Activated T-helper 1 cell treated with anti-CD3 and anti-CD28 coated beads, Interleukin-12 subunit alpha, Interleukin-12 subunit beta, Interleukin-2, Interleukin-4 antibody, amounts not matched to agents 30 ng/mL and 10 ng/mL and 1 ng/mL, durations not matched to agents 14 hours and 24 hours and 36 hours (primary cell): Measurements from ENCODE around the gene LCTL. TPM values are rescaled to one million over a fixed set of nuclear protein-coding genes. Genes with fewer than 3 reads are reported as not detected.
"Not testable (repeated sequence)": the region's sequence is repeated elsewhere in the genome, so short reads cannot be mapped to it uniquely, and the experiment has no call there.

Experiments
- DNase-seq: peaks from one replicate; pipeline ENCODE4 v3.0.0; 2021; ENCODE audit warnings: low spot score
- H3K27ac Mint-ChIP-seq: one replicate; pipeline ENCODE4 v1.8.0; 2021; ENCODE audit warnings: mild to moderate bottlenecking, mixed read lengths
- H3K27me3 Mint-ChIP-seq: one replicate; pipeline ENCODE4 v1.8.0; 2022; ENCODE audit warnings: mild to moderate bottlenecking, moderate library complexity, mixed read lengths; ENCODE audit not compliant: insufficient read depth
- H3K36me3 Mint-ChIP-seq: one replicate; pipeline ENCODE4 v1.8.0; 2021; ENCODE audit warnings: low read depth, mixed read lengths
- H3K4me1 Mint-ChIP-seq: one replicate; pipeline ENCODE4 v1.8.0; 2021; ENCODE audit warnings: low read depth, mixed read lengths
- H3K4me3 Mint-ChIP-seq: one replicate; pipeline ENCODE4 v1.8.0; 2021; ENCODE audit warnings: mild to moderate bottlenecking, moderate library complexity, mixed read lengths
- H3K9me3 Mint-ChIP-seq: one replicate; pipeline ENCODE4 v1.8.0; 2021; ENCODE audit warnings: mixed read lengths
- intact Hi-C: fragments of 100-400 bp; cut with micrococcal nuclease; formaldehyde crosslinking; loops from one replicate; pipeline ENCODE4 v1.15.1; 2024
- total RNA-seq: library from RNA; stranded (reverse); gene quantifications from 2 replicates; pipeline ENCODE4 v1.2.3, GENCODE V29; 2022

LCTL gene
- total RNA-seq, 1 donor from 2014 or later, result not detected

- H3K27me3 Mint-ChIP-seq, result peaks cover 4% of the 10 kb centered on the region
- H3K9me3 Mint-ChIP-seq, result no peaks in the 10 kb centered on the region
- H3K4me1 Mint-ChIP-seq, result peaks cover 8% of the 10 kb centered on the region
- H3K36me3 Mint-ChIP-seq, result no peaks in the 10 kb centered on the region
- intact Hi-C loops, result loop anchor here (5.0 kb wide), 1 partner anchor 173 kb away; no protein-coding TSS in a partner anchor
- no peak overlapping the region for H3K27ac Mint-ChIP-seq
- no peak for DNase-seq
- no peak overlapping the region for H3K4me3 Mint-ChIP-seq
Observed at GRCh38 chr15:66599536-66600239, 33.9 kb upstream of the LCTL start.

GRCh38 chr15:66598095-66598815 is 32.5 kb upstream of the LCTL start:
- Mint-ChIP-seq H3K4me3 (no peak overlapping the region), H3K9me3 (no peaks in the 10 kb centered on the region), H3K4me1 (peaks cover 8% of the 10 kb centered on the region), H3K36me3 (no peaks in the 10 kb centered on the region), H3K27ac (no peak overlapping the region), H3K27me3 (peaks cover 4% of the 10 kb centered on the region)
- no peak for DNase-seq
- intact Hi-C loops, result no loop called here

GRCh38 chr15:66595931-66596545 is 30.2 kb upstream of the LCTL start:
- H3K27me3 Mint-ChIP-seq, result peaks cover 2% of the 10 kb centered on the region
- H3K4me3 Mint-ChIP-seq, result no peak overlapping the region
- DNase-seq, result no peak
- intact Hi-C loops, result no loop called here
- no peaks in the 10 kb centered on the region for H3K36me3 Mint-ChIP-seq
- no peak overlapping the region for H3K27ac Mint-ChIP-seq
- H3K9me3 Mint-ChIP-seq, result no peaks in the 10 kb centered on the region
- H3K4me1 Mint-ChIP-seq, result peaks cover 8% of the 10 kb centered on the region

- Mint-ChIP-seq H3K9me3 (no peaks in the 10 kb centered on the region), H3K4me3 (no peak overlapping the region), H3K27ac (no peak overlapping the region), H3K4me1 (peaks cover 8% of the 10 kb centered on the region), H3K36me3 (no peaks in the 10 kb centered on the region), H3K27me3 (peaks cover 2% of the 10 kb centered on the region)
- intact Hi-C loops, result no loop called here
- DNase-seq, result no peak
Observed at GRCh38 chr15:66595332-66595731, 29.5 kb upstream of the LCTL start.

GRCh38 chr15:66594836-66595235 is 29.0 kb upstream of the LCTL start:
- Mint-ChIP-seq H3K4me3 (no peak overlapping the region), H3K9me3 (no peaks in the 10 kb centered on the region), H3K4me1 (peaks cover 8% of the 10 kb centered on the region), H3K27me3 (peaks cover 2% of the 10 kb centered on the region), H3K27ac (no peak overlapping the region), H3K36me3 (no peaks in the 10 kb centered on the region)
- intact Hi-C loops, result no loop called here
- DNase-seq, result no peak

- no peaks in the 10 kb centered on the region for H3K9me3 Mint-ChIP-seq
- H3K27ac Mint-ChIP-seq, result no peak overlapping the region
- intact Hi-C loops, result no loop called here
- no peak overlapping the region for H3K4me3 Mint-ChIP-seq
- DNase-seq, result no peak
- H3K27me3 Mint-ChIP-seq, result peaks cover 2% of the 10 kb centered on the region
- H3K4me1 Mint-ChIP-seq, result peaks cover 8% of the 10 kb centered on the region
- H3K36me3 Mint-ChIP-seq, result no peaks in the 10 kb centered on the region
Observed at GRCh38 chr15:66594344-66594743, 28.5 kb upstream of the LCTL start.

GRCh38 chr15:66593219-66593780 is 27.5 kb upstream of the LCTL start:
- no peak for DNase-seq
- no peaks in the 10 kb centered on the region for H3K36me3 Mint-ChIP-seq
- H3K4me1 Mint-ChIP-seq, result peaks cover 5% of the 10 kb centered on the region
- no peak overlapping the region for H3K4me3 Mint-ChIP-seq
- intact Hi-C loops, result no loop called here
- no peaks in the 10 kb centered on the region for H3K9me3 Mint-ChIP-seq
- H3K27me3 Mint-ChIP-seq, result peaks cover 2% of the 10 kb centered on the region
- no peak overlapping the region for H3K27ac Mint-ChIP-seq

- intact Hi-C loops, result no loop called here
- no peak for DNase-seq
- Mint-ChIP-seq H3K27me3 (peaks cover 2% of the 10 kb centered on the region), H3K27ac (no peak overlapping the region), H3K9me3 (no peaks in the 10 kb centered on the region), H3K4me3 (no peak overlapping the region), H3K4me1 (no peaks in the 10 kb centered on the region), H3K36me3 (no peaks in the 10 kb centered on the region)
Observed at GRCh38 chr15:66592505-66593218, 26.9 kb upstream of the LCTL start.

GRCh38 chr15:66591322-66591862 is 25.6 kb upstream of the LCTL start:
- Mint-ChIP-seq H3K36me3 (no peaks in the 10 kb centered on the region), H3K4me3 (no peak overlapping the region), H3K27ac (no peak overlapping the region), H3K9me3 (no peaks in the 10 kb centered on the region), H3K4me1 (no peaks in the 10 kb centered on the region), H3K27me3 (peaks cover 4% of the 10 kb centered on the region)
- DNase-seq, result no peak
- intact Hi-C loops, result no loop called here

- no peaks in the 10 kb centered on the region for H3K9me3 Mint-ChIP-seq
- no peaks in the 10 kb centered on the region for H3K4me1 Mint-ChIP-seq
- no peak overlapping the region for H3K4me3 Mint-ChIP-seq
- peaks cover 6% of the 10 kb centered on the region for H3K27me3 Mint-ChIP-seq
- H3K36me3 Mint-ChIP-seq, result no peaks in the 10 kb centered on the region
- H3K27ac Mint-ChIP-seq, result no peak overlapping the region
- intact Hi-C loops, result no loop called here
- no peak for DNase-seq
Observed at GRCh38 chr15:66590435-66590834, 24.6 kb upstream of the LCTL start.

- H3K4me3 Mint-ChIP-seq, H3K27ac Mint-ChIP-seq, H3K36me3 Mint-ChIP-seq, DNase-seq, H3K9me3 Mint-ChIP-seq, intact Hi-C loops, H3K27me3 Mint-ChIP-seq, H3K4me1 Mint-ChIP-seq: not testable (repeated sequence)
Observed at GRCh38 chr15:66589429-66589828, 23.6 kb upstream of the LCTL start.

GRCh38 chr15:66588971-66589370 is 23.2 kb upstream of the LCTL start:
- H3K27ac Mint-ChIP-seq, result no peak overlapping the region
- no peaks in the 10 kb centered on the region for H3K36me3 Mint-ChIP-seq
- H3K9me3 Mint-ChIP-seq, result no peaks in the 10 kb centered on the region
- H3K4me1 Mint-ChIP-seq, result no peaks in the 10 kb centered on the region
- peaks cover 8% of the 10 kb centered on the region for H3K27me3 Mint-ChIP-seq
- no peak overlapping the region for H3K4me3 Mint-ChIP-seq
- DNase-seq, result no peak
- intact Hi-C loops, result no loop called here
